ENCODE results near the gene UGT2B11. TPM values are rescaled to one million over a fixed set of nuclear protein-coding genes. Genes with fewer than 3 reads are reported as not detected.

The UGT2B11 gene
- total RNA-seq, 2 donors from 2014 or later: not detected

DNA sequence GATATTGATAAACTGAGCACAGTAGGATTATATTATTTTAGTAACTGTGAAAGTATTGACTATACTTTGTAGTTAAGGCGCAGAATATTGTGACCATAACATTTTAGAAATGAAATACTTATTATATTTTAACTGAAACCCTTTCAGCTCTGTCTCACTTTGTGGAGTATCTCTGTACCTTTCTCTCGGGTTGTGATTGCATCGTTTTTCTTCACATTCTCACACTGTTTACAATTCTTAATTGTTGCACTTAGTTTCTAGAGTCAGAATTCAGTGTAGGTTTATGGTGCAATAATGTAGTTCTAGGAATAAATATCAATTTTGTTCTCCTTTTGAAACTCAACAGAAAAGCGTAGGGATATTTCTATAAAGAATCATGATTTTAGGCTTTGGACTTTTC, 60.5 kb downstream of the UGT2B11 start:
- TF ChIP-seq CTCF (conservative IDR thresholded peaks at IDR 0.05): no peak
- Mint-ChIP-seq H3K4me1 (no peaks in the 10 kb centered on the region), H3K27me3 (ENCODE audit: insufficient read depth) (no peaks in the 10 kb centered on the region), H3K9me3 (no peaks in the 10 kb centered on the region), H3K36me3 (ENCODE audit: low read depth) (no peaks in the 10 kb centered on the region), H3K4me3 (no peak overlapping the region), H3K27ac (no peak overlapping the region)
- Histone ChIP-seq H3K9ac (ENCODE audit: extremely low read depth, low read length, poor library complexity, severe bottlenecking) (no peak overlapping the region), H3K4me1 (ENCODE audit: control insufficient read depth, insufficient read depth, low read length) (no peaks in the 10 kb centered on the region), H3K27me3 (ENCODE audit: control insufficient read depth, insufficient read depth, low read length, poor library complexity, severe bottlenecking) (no peaks in the 10 kb centered on the region), H3K9me3 (ENCODE audit: control insufficient read depth, low read length) (no peaks in the 10 kb centered on the region), H3K4me3 (ENCODE audit: low read length) (no peak overlapping the region), H3K36me3 (ENCODE audit: control insufficient read depth, insufficient read depth, low read length) (no peaks in the 10 kb centered on the region), H3K27ac (ENCODE audit: low read depth, low read length) (no peak overlapping the region)
- 97% methylated on average over 4 of the region's 4 CpGs; no CpG with 5 or more reads in 1 of the 2 experiments for WGBS, 2 experiments (ENCODE audit: insufficient coverage in 1 of 2, insufficient read length in 1 of 2)
- DNase-seq: no peak

Other genes with a start within 250 kb of the UGT2B11 start
- gene UGT2B7, start 118.3 kb downstream of the UGT2B11 start, total RNA-seq: not detected
- gene UGT2B28, start 65.7 kb upstream of the UGT2B11 start, total RNA-seq: not detected

Measured in endodermal cell (in vitro differentiated cells).